Chondrocyte (in vitro differentiated cells): Measurements from ENCODE around the gene ZFPM1. TPM values are rescaled to one million over a fixed set of nuclear protein-coding genes. Genes with fewer than 3 reads are reported as not detected.

Experiments
- DNase-seq: peaks from one replicate; pipeline ENCODE4 v3.0.0; 2021; ENCODE audit warnings: mixed read lengths, low spot score
- H3K27ac Mint-ChIP-seq: one replicate; pipeline ENCODE4 v1.8.0; 2021; ENCODE audit warnings: mild to moderate bottlenecking, moderate library complexity, mixed read lengths; ENCODE audit not compliant: unreplicated experiment
- H3K27me3 Mint-ChIP-seq: 2 replicates; pipeline ENCODE4 v1.8.0; 2021; ENCODE audit warnings: low read depth, mixed read lengths
- H3K36me3 Mint-ChIP-seq: 2 replicates; pipeline ENCODE4 v1.8.0; 2021; ENCODE audit warnings: low read depth, mixed read lengths
- H3K4me1 Mint-ChIP-seq: 2 replicates; pipeline ENCODE4 v1.8.0; 2021; ENCODE audit warnings: low read depth, mild to moderate bottlenecking, mixed read lengths
- H3K4me3 Mint-ChIP-seq: one replicate; pipeline ENCODE4 v1.8.0; 2021; ENCODE audit warnings: mild to moderate bottlenecking, moderate library complexity, mixed read lengths; ENCODE audit not compliant: unreplicated experiment
- H3K9me3 Mint-ChIP-seq: 2 replicates; pipeline ENCODE4 v1.8.0; 2021; ENCODE audit warnings: low read depth, mixed read lengths
- CTCF ChIP-seq: fragments of 200-600 bp; sonication (generic); IDR thresholded peaks from 2 replicates; pipeline ENCODE4 v1.5.0; 2021; ENCODE audit warnings: antibody characterized with exemption, mild to moderate bottlenecking, moderate library complexity
- total RNA-seq: library from RNA; stranded (reverse); gene quantifications from 3 replicates; pipeline ENCODE4 v1.2.1, GENCODE V29; 2021

Gene ZFPM1
- total RNA-seq, 1 donor from 2014 or later: 7.6 TPM

- Mint-ChIP-seq H3K27me3 (no peaks in the 10 kb centered on the region), H3K9me3 (no peaks in the 10 kb centered on the region), H3K36me3 (no peaks in the 10 kb centered on the region), H3K4me3 (peak overlapping the region; percentile 70), H3K4me1 (peaks cover 14% of the 10 kb centered on the region), H3K27ac (no peak overlapping the region)
- no peak for DNase-seq
- TF ChIP-seq CTCF: no peak
These were observed 787 bp downstream of the ZFPM1 start for GRCh38 chr16:88453611-88454522.

- H3K27ac Mint-ChIP-seq: peak overlapping the region; percentile 68
- H3K27me3 Mint-ChIP-seq: no peaks in the 10 kb centered on the region
- H3K4me3 Mint-ChIP-seq: peak overlapping the region; percentile 70
- no peaks in the 10 kb centered on the region for H3K36me3 Mint-ChIP-seq
- peaks cover 14% of the 10 kb centered on the region for H3K4me1 Mint-ChIP-seq
- TF ChIP-seq CTCF: no peak
- no peak for DNase-seq
- H3K9me3 Mint-ChIP-seq: no peaks in the 10 kb centered on the region
These were observed 1.5 kb downstream of the ZFPM1 start for GRCh38 chr16:88454523-88454947.

- H3K9me3 Mint-ChIP-seq: no peaks in the 10 kb centered on the region
- no peaks in the 10 kb centered on the region for H3K27me3 Mint-ChIP-seq
- no peak for DNase-seq
- peak; percentile 52 for TF ChIP-seq CTCF
- H3K4me3 Mint-ChIP-seq: peak overlapping the region; percentile 56
- H3K36me3 Mint-ChIP-seq: no peaks in the 10 kb centered on the region
- H3K27ac Mint-ChIP-seq: no peak overlapping the region
- peaks cover 14% of the 10 kb centered on the region for H3K4me1 Mint-ChIP-seq
These were observed 2.7 kb downstream of the ZFPM1 start for GRCh38 chr16:88455610-88456355.

- Mint-ChIP-seq H3K27me3 (no peaks in the 10 kb centered on the region), H3K36me3 (no peaks in the 10 kb centered on the region)
- DNase-seq: no peak
These were observed 3.5 kb downstream of the ZFPM1 start for GRCh38 chr16:88456356-88457292.

More at GRCh38 chr16:88456356-88457292, 3.5 kb downstream of the ZFPM1 start:
- Mint-ChIP-seq H3K4me3 (peak overlapping the region; percentile 56), H3K27ac (no peak overlapping the region), H3K4me1 (peaks cover 17% of the 10 kb centered on the region), H3K9me3 (no peaks in the 10 kb centered on the region)
- no peak for TF ChIP-seq CTCF
